ENCODE data around the gene MMP2. TPM values are rescaled to one million over a fixed set of nuclear protein-coding genes. Genes with fewer than 3 reads are reported as not detected.

The MMP2 gene
- total and polyA plus RNA-seq, 2 of the 8 experiments (the other 6 are each of a cell fraction or from before 2014, with no cell fraction given) = 33.6 to 58.2 TPM

DNA sequence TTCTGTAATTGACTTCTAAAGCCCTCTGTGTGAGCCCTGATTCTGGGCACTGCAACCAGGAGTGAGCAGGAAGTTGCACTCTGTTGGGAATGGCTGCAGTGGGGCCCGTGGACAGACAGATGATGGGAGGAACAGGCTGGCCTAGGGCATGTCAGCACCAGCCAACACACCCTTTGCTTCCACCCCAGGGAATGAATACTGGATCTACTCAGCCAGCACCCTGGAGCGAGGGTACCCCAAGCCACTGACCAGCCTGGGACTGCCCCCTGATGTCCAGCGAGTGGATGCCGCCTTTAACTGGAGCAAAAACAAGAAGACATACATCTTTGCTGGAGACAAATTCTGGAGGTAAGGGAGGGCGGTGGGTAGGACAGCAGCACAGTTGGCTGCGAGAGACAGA is 19.1 kb downstream of the MMP2 start (continued):
- TF ChIP-seq, protein P1, sequence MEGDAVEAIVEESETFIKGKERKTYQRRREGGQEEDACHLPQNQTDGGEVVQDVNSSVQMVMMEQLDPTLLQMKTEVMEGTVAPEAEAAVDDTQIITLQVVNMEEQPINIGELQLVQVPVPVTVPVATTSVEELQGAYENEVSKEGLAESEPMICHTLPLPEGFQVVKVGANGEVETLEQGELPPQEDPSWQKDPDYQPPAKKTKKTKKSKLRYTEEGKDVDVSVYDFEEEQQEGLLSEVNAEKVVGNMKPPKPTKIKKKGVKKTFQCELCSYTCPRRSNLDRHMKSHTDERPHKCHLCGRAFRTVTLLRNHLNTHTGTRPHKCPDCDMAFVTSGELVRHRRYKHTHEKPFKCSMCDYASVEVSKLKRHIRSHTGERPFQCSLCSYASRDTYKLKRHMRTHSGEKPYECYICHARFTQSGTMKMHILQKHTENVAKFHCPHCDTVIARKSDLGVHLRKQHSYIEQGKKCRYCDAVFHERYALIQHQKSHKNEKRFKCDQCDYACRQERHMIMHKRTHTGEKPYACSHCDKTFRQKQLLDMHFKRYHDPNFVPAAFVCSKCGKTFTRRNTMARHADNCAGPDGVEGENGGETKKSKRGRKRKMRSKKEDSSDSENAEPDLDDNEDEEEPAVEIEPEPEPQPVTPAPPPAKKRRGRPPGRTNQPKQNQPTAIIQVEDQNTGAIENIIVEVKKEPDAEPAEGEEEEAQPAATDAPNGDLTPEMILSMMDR (IDR thresholded peaks at IDR 0.05; ENCODE audit: control extremely low read depth in 1 of 3, insufficient read depth in 1 of 3, low read depth in 1 of 3, low read length in 3 of 3) = no peak
- TF ChIP-seq EGR1 (IDR thresholded peaks at IDR 0.05; ENCODE audit: borderline replicate concordance, low read depth, low read length) = no peak
